ENCODE data around the gene FBXO39. TPM values are rescaled to one million over a fixed set of nuclear protein-coding genes. Genes with fewer than 3 reads are reported as not detected.

The FBXO39 gene
- total RNA-seq, 1 donor: 0.36 TPM

DNA sequence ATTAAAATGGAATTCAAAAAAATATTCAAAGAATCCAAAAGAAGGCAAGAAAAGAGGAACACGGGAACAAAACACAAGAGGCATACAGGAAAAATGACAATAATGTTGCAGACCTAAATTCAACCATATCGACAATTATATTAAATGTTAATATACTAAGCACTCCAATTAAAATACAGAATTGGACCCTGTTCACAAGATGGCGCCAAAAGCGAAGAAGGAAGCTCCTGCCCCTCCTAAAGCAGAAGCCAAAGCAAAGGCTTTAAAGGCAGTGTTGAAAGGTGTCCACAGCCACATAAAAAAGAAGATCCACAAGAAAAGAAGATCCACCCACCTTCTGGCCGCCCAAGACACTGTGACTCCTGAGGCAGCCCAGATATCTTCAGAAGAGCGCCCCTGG lies 26.5 kb upstream of the FBXO39 start:
- no peak for DNase-seq (ENCODE audit: insufficient read length, low spot score, missing footprints)

DNA sequence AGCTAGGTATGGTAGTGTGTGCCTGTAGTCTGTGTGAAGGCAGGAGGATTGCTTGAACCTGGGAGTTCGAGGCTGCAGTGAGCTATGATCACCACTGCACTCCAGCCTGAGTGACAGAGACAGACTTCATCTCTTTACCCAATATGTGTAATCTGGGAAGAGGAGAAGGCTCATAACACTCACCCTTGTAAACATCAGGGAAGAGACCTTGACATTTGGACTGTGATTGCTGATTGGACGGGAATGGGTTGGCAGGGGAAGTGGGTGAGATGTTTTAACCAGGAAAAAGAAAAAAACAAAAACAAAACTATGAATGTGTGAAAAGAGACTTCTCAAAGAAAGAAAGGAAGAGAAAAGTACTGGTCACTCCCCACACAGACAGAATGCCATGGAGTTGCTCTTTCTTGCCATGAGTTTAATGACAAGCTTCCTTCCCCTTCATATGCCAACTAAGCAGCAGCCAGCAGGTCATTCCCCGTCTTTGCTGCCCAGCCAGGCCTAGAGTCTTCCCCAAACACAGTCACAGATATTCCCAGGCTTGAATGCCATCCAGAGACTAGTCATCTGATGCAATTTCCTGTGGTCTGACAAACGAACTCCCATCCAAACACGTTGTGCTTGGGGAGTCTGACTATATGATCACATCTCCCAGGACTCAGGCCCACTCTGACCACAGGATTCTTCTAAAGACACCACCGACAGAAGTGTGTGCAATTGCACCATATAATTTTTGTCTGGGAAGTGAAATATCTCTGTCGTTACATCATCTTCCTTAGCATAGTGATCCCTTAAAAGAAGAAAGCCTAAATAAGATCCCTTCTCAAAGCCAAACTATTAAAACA lies 23.7 kb upstream of the FBXO39 start:
- Histone ChIP-seq H2AFZ (ENCODE audit: low read length) (peak overlapping the region; percentile 75), H3K36me3 (ENCODE audit: insufficient read depth, low read length) (no peaks in the 10 kb centered on the region), H3K79me2 (ENCODE audit: insufficient read depth, low read length) (no peaks in the 10 kb centered on the region), H4K20me1 (ENCODE audit: insufficient read depth, low read length) (no peaks in the 10 kb centered on the region), H3K4me1 (ENCODE audit: insufficient read depth, low read length) (peaks cover 40% of the 10 kb centered on the region), H3K4me3 (ENCODE audit: insufficient read depth, low read length) (peak overlapping the region; percentile 30), H3K9me3 (ENCODE audit: low read depth, low read length) (no peaks in the 10 kb centered on the region), H3K27me3 (ENCODE audit: insufficient read depth, low read length) (no peaks in the 10 kb centered on the region), H3K4me2 (ENCODE audit: insufficient read depth, low read length) (peak overlapping the region; percentile 75), H3K27ac (ENCODE audit: low read depth, low read length) (peak overlapping the region; percentile 99)
- DNase-seq (ENCODE audit: insufficient read length, low spot score, missing footprints): peak; percentile 95
- TF ChIP-seq, protein P1, sequence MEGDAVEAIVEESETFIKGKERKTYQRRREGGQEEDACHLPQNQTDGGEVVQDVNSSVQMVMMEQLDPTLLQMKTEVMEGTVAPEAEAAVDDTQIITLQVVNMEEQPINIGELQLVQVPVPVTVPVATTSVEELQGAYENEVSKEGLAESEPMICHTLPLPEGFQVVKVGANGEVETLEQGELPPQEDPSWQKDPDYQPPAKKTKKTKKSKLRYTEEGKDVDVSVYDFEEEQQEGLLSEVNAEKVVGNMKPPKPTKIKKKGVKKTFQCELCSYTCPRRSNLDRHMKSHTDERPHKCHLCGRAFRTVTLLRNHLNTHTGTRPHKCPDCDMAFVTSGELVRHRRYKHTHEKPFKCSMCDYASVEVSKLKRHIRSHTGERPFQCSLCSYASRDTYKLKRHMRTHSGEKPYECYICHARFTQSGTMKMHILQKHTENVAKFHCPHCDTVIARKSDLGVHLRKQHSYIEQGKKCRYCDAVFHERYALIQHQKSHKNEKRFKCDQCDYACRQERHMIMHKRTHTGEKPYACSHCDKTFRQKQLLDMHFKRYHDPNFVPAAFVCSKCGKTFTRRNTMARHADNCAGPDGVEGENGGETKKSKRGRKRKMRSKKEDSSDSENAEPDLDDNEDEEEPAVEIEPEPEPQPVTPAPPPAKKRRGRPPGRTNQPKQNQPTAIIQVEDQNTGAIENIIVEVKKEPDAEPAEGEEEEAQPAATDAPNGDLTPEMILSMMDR (IDR thresholded peaks at IDR 0.05; ENCODE audit: extremely low read depth, low read depth, low read length): no peak

More for the DNA sequence above, 26.5 kb upstream of the FBXO39 start:
- no peak overlapping the region for H3K27ac ChIP-seq (ENCODE audit: low read depth, low read length)
- peaks cover 3% of the 10 kb centered on the region for H3K27me3 ChIP-seq (ENCODE audit: insufficient read depth, low read length)
- peak overlapping the region; percentile 25 for H2AFZ ChIP-seq (ENCODE audit: low read length)
- no peaks in the 10 kb centered on the region for H4K20me1 ChIP-seq (ENCODE audit: insufficient read depth, low read length)
- H3K4me1 ChIP-seq (ENCODE audit: insufficient read depth, low read length): peaks cover 24% of the 10 kb centered on the region
- H3K4me2 ChIP-seq (ENCODE audit: insufficient read depth, low read length): no peak overlapping the region
- no peaks in the 10 kb centered on the region for H3K9me3 ChIP-seq (ENCODE audit: low read depth, low read length)
- H3K79me2 ChIP-seq (ENCODE audit: insufficient read depth, low read length): no peaks in the 10 kb centered on the region
- TF ChIP-seq, protein P1 (IDR thresholded peaks at IDR 0.05; ENCODE audit: extremely low read depth, low read depth, low read length): peak; percentile 28
- H3K4me3 ChIP-seq (ENCODE audit: insufficient read depth, low read length): no peak overlapping the region
- no peaks in the 10 kb centered on the region for H3K36me3 ChIP-seq (ENCODE audit: insufficient read depth, low read length)

DNA sequence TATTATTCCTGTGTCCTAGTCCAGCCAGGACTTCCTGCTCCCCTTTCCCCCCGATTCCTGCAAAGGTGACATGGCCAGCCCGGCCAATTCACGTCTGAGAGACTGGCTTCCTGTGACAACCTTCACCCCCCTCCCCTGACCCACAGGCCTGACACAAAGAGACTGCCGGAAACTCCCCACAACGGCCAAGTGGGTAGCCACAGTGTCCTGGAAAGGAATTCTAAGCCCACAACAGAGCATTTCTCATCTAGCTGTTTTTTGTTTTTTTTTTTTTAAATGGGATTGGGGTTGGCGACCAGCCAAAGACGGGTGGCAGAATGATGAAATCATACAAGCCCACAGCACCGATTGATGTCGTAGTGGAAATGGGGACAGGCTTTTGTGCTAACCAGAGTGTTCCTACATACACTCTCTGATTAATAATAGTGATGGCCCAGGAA lies 23.0 kb upstream of the FBXO39 start:
- Histone ChIP-seq H3K27me3 (ENCODE audit: insufficient read depth, low read length) (no peaks in the 10 kb centered on the region), H3K4me3 (ENCODE audit: insufficient read depth, low read length) (peak overlapping the region; percentile 30), H3K27ac (ENCODE audit: low read depth, low read length) (peak overlapping the region; percentile 99), H3K79me2 (ENCODE audit: insufficient read depth, low read length) (no peaks in the 10 kb centered on the region), H3K4me2 (ENCODE audit: insufficient read depth, low read length) (peak overlapping the region; percentile 75), H4K20me1 (ENCODE audit: insufficient read depth, low read length) (no peaks in the 10 kb centered on the region), H3K9me3 (ENCODE audit: low read depth, low read length) (no peaks in the 10 kb centered on the region), H3K4me1 (ENCODE audit: insufficient read depth, low read length) (peaks cover 40% of the 10 kb centered on the region), H2AFZ (ENCODE audit: low read length) (peak overlapping the region; percentile 44), H3K36me3 (ENCODE audit: insufficient read depth, low read length) (no peaks in the 10 kb centered on the region)
- no peak for DNase-seq (ENCODE audit: insufficient read length, low spot score, missing footprints)
- TF ChIP-seq, protein P1 (IDR thresholded peaks at IDR 0.05; ENCODE audit: extremely low read depth, low read depth, low read length): no peak

DNA sequence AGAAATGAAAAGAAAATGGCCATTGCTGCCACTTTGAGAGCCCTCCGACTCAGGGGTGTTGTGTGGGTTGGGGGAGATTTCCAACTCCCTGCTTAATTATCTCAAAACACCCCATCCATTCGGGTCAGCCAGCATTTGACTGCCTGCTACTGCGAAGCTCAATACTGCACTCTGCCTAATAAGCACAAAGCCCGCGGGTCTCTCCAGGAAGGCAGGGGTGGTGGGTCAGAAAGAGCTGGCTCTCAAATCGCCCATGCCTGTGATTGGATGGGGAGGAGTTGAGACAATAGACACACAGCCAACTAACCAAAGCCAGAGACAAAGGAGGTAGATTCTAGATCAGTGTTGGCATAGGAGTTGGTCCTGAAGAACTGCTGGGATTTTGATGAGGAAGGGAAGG lies 22.5 kb upstream of the FBXO39 start:
- no peaks in the 10 kb centered on the region for H3K79me2 ChIP-seq (ENCODE audit: insufficient read depth, low read length)

More for the DNA sequence above, 22.5 kb upstream of the FBXO39 start:
- TF ChIP-seq, protein P1 (IDR thresholded peaks at IDR 0.05; ENCODE audit: extremely low read depth, low read depth, low read length): no peak
- Histone ChIP-seq H4K20me1 (ENCODE audit: insufficient read depth, low read length) (no peaks in the 10 kb centered on the region), H3K9me3 (ENCODE audit: low read depth, low read length) (no peaks in the 10 kb centered on the region), H3K4me2 (ENCODE audit: insufficient read depth, low read length) (peak overlapping the region; percentile 75), H3K4me3 (ENCODE audit: insufficient read depth, low read length) (no peak overlapping the region), H3K36me3 (ENCODE audit: insufficient read depth, low read length) (no peaks in the 10 kb centered on the region), H3K4me1 (ENCODE audit: insufficient read depth, low read length) (peaks cover 40% of the 10 kb centered on the region), H3K27ac (ENCODE audit: low read depth, low read length) (peak overlapping the region; percentile 99), H3K27me3 (ENCODE audit: insufficient read depth, low read length) (no peaks in the 10 kb centered on the region), H2AFZ (ENCODE audit: low read length) (peak overlapping the region; percentile 44)
- no peak for DNase-seq (ENCODE audit: insufficient read length, low spot score, missing footprints)

All from osteoblast (primary cell).